HEK293 (cell line): ENCODE data around the gene KCNJ2.

Experiments
- CTCF ChIA-PET: fragments of 350-600 bp; formaldehyde crosslinking; extraction: SDS; loops from one replicate; lab custom pipeline; 2021; ENCODE audit warnings: antibody characterized with exemption; lab: Yijun Ruan, JAX
- POLR2A ChIA-PET: fragments of 300-600 bp; formaldehyde crosslinking; extraction: SDS; loops from one replicate; lab custom pipeline; 2020; ENCODE audit warnings: antibody characterized with exemption, inconsistent platforms; lab: Yijun Ruan, JAX
- H3K27ac ChIP-seq: fragments of 200-500 bp; sonication (Bioruptor generic); 2 replicates; pipeline ENCODE4 v1.5.1; 2014; ENCODE audit warnings: low read depth, low read length, control low read depth, inconsistent platforms; ENCODE audit errors: extremely low read depth
- H3K36me3 ChIP-seq, 2 experiments: fragments of 200-500 bp in 1 of 2; sonication (Bioruptor generic) in 1 of 2; 1 replicate in 1 of 2; 2 replicates in 1 of 2; pipeline ENCODE4 v1.5.1; 2014 to 2017; ENCODE audit warnings: inconsistent platforms in 2 of 2, low read length in 2 of 2; ENCODE audit not compliant: control insufficient read depth in 2 of 2, insufficient read depth in 1 of 2
- H3K4me1 ChIP-seq: fragments of 200-500 bp; sonication (Bioruptor generic); 2 replicates; pipeline ENCODE4 v1.5.1; 2014; ENCODE audit warnings: mild to moderate bottlenecking, low read length, inconsistent platforms; ENCODE audit not compliant: control insufficient read depth, insufficient read depth
- H3K4me3 ChIP-seq: 2 replicates; pipeline ENCODE4 v1.5.1; 2011; ENCODE audit warnings: low read depth, mild to moderate bottlenecking, control low read depth, low read length, moderate library complexity
- H3K9me3 ChIP-seq: fragments of 200-500 bp; sonication (Bioruptor generic); 2 replicates; pipeline ENCODE4 v1.5.1; 2014; ENCODE audit warnings: low read depth, low read length, inconsistent platforms; ENCODE audit not compliant: control insufficient read depth, insufficient read depth
- EGR2 ChIP-seq: fragments of 450-650 bp; formaldehyde crosslinking; IDR thresholded peaks from 2 replicates; pipeline ENCODE4 v1.5.1; 2016; ENCODE audit warnings: low read depth, missing biosample characterization, missing genetic modification characterization
- HOXA7 ChIP-seq: sonication (generic); formaldehyde crosslinking; IDR thresholded peaks from 2 replicates; pipeline ENCODE4 v1.8.1; 2022; ENCODE audit warnings: missing genetic modification reagents, borderline replicate concordance
- KLF7 ChIP-seq: fragments of 450-650 bp; formaldehyde crosslinking; IDR thresholded peaks from 2 replicates; pipeline ENCODE4 v1.5.1; 2016; ENCODE audit warnings: missing biosample characterization, missing genetic modification characterization, borderline replicate concordance
- MZF1 ChIP-seq: fragments of 450-650 bp; formaldehyde crosslinking; IDR thresholded peaks from 2 replicates; pipeline ENCODE4 v1.5.1; 2017; ENCODE audit warnings: missing biosample characterization, missing genetic modification characterization, borderline replicate concordance
- ZBTB21 ChIP-seq: fragments of 450-650 bp; formaldehyde crosslinking; IDR thresholded peaks from 2 replicates; pipeline ENCODE4 v1.5.1; 2017; ENCODE audit warnings: missing biosample characterization, missing genetic modification characterization
- ZBTB48 ChIP-seq: fragments of 450-650 bp; formaldehyde crosslinking; IDR thresholded peaks from 2 replicates; pipeline ENCODE4 v1.5.1; 2016; ENCODE audit warnings: missing biosample characterization, missing genetic modification characterization
- ZNF121 ChIP-seq: fragments of 450-650 bp; formaldehyde crosslinking; IDR thresholded peaks from 2 replicates; pipeline ENCODE4 v1.5.1; 2016; ENCODE audit warnings: missing biosample characterization, missing genetic modification characterization
- ZNF146 ChIP-seq: fragments of 450-650 bp; formaldehyde crosslinking; IDR thresholded peaks from 2 replicates; pipeline ENCODE4 v1.5.1; 2016; ENCODE audit warnings: missing biosample characterization, missing genetic modification characterization
- ZNF157 ChIP-seq: fragments of 450-650 bp; formaldehyde crosslinking; IDR thresholded peaks from 2 replicates; pipeline ENCODE4 v1.5.1; 2016; ENCODE audit warnings: missing biosample characterization, missing genetic modification characterization
- ZNF202 ChIP-seq: fragments of 450-650 bp; formaldehyde crosslinking; IDR thresholded peaks from 2 replicates; pipeline ENCODE4 v1.5.1; 2016; ENCODE audit warnings: missing biosample characterization, missing genetic modification characterization, borderline replicate concordance
- ZNF211 ChIP-seq: fragments of 450-650 bp; formaldehyde crosslinking; IDR thresholded peaks from 2 replicates; pipeline ENCODE4 v1.5.1; 2016; ENCODE audit warnings: low read depth, missing biosample characterization, missing genetic modification characterization
- ZNF266 ChIP-seq: fragments of 450-650 bp; formaldehyde crosslinking; IDR thresholded peaks from 2 replicates; pipeline ENCODE4 v1.5.1; 2016; ENCODE audit warnings: missing biosample characterization, missing genetic modification characterization, low read depth
- ZNF274 ChIP-seq, 2 experiments: fragments of 200-500 bp in 1 of 2; fragments of 450-650 bp in 1 of 2; sonication (Bioruptor generic) in 1 of 2; formaldehyde crosslinking in 1 of 2; IDR thresholded peaks; 2 replicates each; pipeline versions ENCODE4 v1.5.1 to v1.6.1; 2014 to 2016; ENCODE audit warnings: borderline replicate concordance in 1 of 2, inconsistent platforms in 1 of 2, low read length in 1 of 2, missing biosample characterization in 1 of 2, missing genetic modification characterization in 1 of 2
- ZNF366 ChIP-seq: fragments of 450-650 bp; formaldehyde crosslinking; conservative IDR thresholded peaks from 2 replicates; pipeline ENCODE4 v1.5.1; 2016; ENCODE audit warnings: missing biosample characterization, missing genetic modification characterization
- ZNF394 ChIP-seq: fragments of 450-650 bp; formaldehyde crosslinking; IDR thresholded peaks from 2 replicates; pipeline ENCODE4 v1.5.1; 2016; ENCODE audit warnings: missing biosample characterization, missing genetic modification characterization, mild to moderate bottlenecking, moderate library complexity, borderline replicate concordance
- ZNF423 ChIP-seq: fragments of 450-650 bp; formaldehyde crosslinking; IDR thresholded peaks from 2 replicates; pipeline ENCODE4 v1.5.1; 2016; ENCODE audit warnings: missing biosample characterization, missing genetic modification characterization
- ZNF664 ChIP-seq: fragments of 450-650 bp; formaldehyde crosslinking; IDR thresholded peaks from 2 replicates; pipeline ENCODE4 v1.5.1; 2016; ENCODE audit warnings: missing biosample characterization, missing genetic modification characterization
- ZNF777 ChIP-seq: fragments of 450-650 bp; formaldehyde crosslinking; IDR thresholded peaks from 2 replicates; pipeline ENCODE4 v1.5.1; 2017; ENCODE audit warnings: missing biosample characterization, missing genetic modification characterization, borderline replicate concordance
- ZSCAN16 ChIP-seq: fragments of 450-650 bp; formaldehyde crosslinking; IDR thresholded peaks from 2 replicates; pipeline ENCODE4 v1.5.1; 2016; ENCODE audit warnings: missing biosample characterization, missing genetic modification characterization
- TF ChIP-seq, protein P1 (sequence below): fragments of 450-650 bp; formaldehyde crosslinking; IDR thresholded peaks from 2 replicates; pipeline ENCODE4 v1.5.1; 2016; ENCODE audit warnings: missing biosample characterization, missing genetic modification characterization
- TF ChIP-seq, protein P2 (sequence below): fragments of 450-650 bp; formaldehyde crosslinking; IDR thresholded peaks from 2 replicates; pipeline ENCODE4 v1.5.1; 2016; ENCODE audit warnings: missing biosample characterization, missing genetic modification characterization, low read depth
- TF ChIP-seq, protein P3 (sequence below): fragments of 450-650 bp; formaldehyde crosslinking; IDR thresholded peaks from 2 replicates; pipeline ENCODE4 v1.5.1; 2017; ENCODE audit warnings: missing biosample characterization, missing genetic modification characterization
- TF ChIP-seq, protein P4 (sequence below): sonication (generic); formaldehyde crosslinking; IDR thresholded peaks from 2 replicates; pipeline ENCODE4 v1.8.1; 2022; ENCODE audit warnings: mild to moderate bottlenecking, moderate library complexity, missing genetic modification reagents
- TF ChIP-seq, protein P5 (sequence below): fragments of 450-650 bp; formaldehyde crosslinking; IDR thresholded peaks from 2 replicates; pipeline ENCODE4 v1.5.1; 2016; ENCODE audit warnings: missing biosample characterization, missing genetic modification characterization
- TF ChIP-seq, protein P6 (sequence below): fragments of 450-650 bp; formaldehyde crosslinking; IDR thresholded peaks from 2 replicates; pipeline ENCODE4 v1.5.1; 2016; ENCODE audit warnings: missing biosample characterization, missing genetic modification characterization, borderline replicate concordance

KCNJ2 gene

DNA sequence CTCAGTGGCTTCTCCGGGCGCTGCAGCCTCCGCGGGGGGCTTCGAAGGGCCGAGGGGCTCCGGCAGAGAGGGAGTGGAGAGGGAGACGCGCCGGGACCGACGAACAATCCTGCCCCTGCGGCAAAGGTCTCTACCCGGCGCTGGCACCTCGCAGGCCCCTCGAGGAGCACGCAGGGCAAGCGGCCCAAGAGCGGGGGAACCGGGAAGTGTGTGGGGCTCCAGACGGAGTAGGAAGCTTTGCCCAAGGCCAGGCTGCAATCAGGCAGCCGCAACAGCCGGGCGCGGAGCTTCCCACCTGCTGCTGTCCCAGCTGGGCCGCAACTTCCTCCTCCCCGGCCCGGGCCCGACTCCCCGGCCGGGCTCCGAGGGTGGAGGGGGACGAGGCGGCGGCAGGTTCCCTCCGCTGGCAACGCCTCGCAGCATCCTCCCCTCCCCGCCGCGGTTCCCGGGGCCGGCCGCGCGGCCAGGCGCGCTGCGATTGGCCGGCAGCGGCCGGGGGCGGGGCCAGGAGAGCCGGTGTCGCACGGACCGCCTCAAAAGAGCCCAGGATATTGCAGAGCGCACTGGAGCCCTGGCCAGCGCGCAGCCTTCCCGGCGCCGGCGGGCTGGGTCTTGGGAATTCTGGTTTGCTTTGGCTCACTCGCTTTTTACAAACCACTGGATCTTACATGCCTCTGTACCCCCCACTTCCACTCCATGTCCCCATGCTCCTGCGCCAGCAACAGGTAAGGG lies at the start of gene KCNJ2 (continued):
- peak; percentile 38 for TF ChIP-seq EGR2 (tag by site-specific recombination)
- no peak for TF ChIP-seq ZNF266 (tag by site-specific recombination)
- TF ChIP-seq ZNF211 (tag by site-specific recombination): no peak
- no peak for TF ChIP-seq ZBTB21 (tag by site-specific recombination)
- TF ChIP-seq, protein P1, sequence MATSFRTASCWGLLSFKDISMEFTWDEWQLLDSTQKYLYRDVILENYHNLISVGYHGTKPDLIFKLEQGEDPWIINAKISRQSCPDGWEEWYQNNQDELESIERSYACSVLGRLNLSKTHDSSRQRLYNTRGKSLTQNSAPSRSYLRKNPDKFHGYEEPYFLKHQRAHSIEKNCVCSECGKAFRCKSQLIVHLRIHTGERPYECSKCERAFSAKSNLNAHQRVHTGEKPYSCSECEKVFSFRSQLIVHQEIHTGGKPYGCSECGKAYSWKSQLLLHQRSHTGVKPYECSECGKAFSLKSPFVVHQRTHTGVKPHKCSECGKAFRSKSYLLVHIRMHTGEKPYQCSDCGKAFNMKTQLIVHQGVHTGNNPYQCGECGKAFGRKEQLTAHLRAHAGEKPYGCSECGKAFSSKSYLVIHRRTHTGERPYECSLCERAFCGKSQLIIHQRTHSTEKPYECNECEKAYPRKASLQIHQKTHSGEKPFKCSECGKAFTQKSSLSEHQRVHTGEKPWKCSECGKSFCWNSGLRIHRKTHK (tag by site-specific recombination): no peak
- peak; percentile 87; the same call in 1 of the 2 replicates for TF ChIP-seq ZNF777 (tag by site-specific recombination)
- no peak for TF ChIP-seq ZNF664 (tag by site-specific recombination)
- TF ChIP-seq, protein P2, sequence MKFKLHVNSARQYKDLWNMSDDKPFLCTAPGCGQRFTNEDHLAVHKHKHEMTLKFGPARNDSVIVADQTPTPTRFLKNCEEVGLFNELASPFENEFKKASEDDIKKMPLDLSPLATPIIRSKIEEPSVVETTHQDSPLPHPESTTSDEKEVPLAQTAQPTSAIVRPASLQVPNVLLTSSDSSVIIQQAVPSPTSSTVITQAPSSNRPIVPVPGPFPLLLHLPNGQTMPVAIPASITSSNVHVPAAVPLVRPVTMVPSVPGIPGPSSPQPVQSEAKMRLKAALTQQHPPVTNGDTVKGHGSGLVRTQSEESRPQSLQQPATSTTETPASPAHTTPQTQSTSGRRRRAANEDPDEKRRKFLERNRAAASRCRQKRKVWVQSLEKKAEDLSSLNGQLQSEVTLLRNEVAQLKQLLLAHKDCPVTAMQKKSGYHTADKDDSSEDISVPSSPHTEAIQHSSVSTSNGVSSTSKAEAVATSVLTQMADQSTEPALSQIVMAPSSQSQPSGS: no peak
- TF ChIP-seq MZF1: peak; percentile 59; the same call in 1 of the 2 replicates
- TF ChIP-seq, protein P3, sequence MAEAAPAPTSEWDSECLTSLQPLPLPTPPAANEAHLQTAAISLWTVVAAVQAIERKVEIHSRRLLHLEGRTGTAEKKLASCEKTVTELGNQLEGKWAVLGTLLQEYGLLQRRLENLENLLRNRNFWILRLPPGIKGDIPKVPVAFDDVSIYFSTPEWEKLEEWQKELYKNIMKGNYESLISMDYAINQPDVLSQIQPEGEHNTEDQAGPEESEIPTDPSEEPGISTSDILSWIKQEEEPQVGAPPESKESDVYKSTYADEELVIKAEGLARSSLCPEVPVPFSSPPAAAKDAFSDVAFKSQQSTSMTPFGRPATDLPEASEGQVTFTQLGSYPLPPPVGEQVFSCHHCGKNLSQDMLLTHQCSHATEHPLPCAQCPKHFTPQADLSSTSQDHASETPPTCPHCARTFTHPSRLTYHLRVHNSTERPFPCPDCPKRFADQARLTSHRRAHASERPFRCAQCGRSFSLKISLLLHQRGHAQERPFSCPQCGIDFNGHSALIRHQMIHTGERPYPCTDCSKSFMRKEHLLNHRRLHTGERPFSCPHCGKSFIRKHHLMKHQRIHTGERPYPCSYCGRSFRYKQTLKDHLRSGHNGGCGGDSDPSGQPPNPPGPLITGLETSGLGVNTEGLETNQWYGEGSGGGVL: peak; percentile 93
- peak; percentile 54; the same call in 1 of the 2 replicates for TF ChIP-seq ZNF423 (tag by site-specific recombination)
- TF ChIP-seq, protein P4, sequence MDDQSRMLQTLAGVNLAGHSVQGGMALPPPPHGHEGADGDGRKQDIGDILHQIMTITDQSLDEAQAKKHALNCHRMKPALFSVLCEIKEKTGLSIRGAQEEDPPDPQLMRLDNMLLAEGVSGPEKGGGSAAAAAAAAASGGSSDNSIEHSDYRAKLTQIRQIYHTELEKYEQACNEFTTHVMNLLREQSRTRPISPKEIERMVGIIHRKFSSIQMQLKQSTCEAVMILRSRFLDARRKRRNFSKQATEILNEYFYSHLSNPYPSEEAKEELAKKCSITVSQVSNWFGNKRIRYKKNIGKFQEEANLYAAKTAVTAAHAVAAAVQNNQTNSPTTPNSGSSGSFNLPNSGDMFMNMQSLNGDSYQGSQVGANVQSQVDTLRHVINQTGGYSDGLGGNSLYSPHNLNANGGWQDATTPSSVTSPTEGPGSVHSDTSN (CRISPR knock-in tag): peak; percentile 79
- TF ChIP-seq ZNF366 (tag by site-specific recombination): no peak

DNA sequence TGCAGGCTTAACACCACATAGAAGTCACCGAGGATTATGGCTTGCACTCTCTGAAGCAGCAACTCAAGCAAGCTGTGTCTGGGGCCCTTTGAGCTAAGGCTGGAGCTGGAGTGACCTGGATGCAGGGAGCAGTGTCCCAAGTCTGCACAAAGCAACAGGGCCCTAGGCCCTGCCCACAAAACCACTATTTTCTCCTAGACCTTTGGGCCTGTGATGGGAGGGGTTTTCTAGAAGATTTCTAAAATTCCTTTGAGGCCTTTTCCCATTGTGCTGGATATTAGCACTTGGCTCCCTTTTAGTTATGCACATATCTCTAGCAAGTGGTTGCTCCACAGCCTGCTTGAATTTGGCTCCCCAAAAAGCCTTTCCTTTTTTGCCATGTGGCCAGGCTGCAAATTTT lies 49.8 kb upstream of the KCNJ2 start:
- POLR2A ChIA-PET: no interaction called here
- Histone ChIP-seq H3K27ac (no peak overlapping the region), H3K4me3 (no peak overlapping the region), H3K4me1 (no peaks in the 10 kb centered on the region), H3K36me3 (no peaks in the 10 kb centered on the region; a peak in 1 of 3 replicates), H3K9me3 (no peaks in the 10 kb centered on the region)
- CTCF ChIA-PET: no interaction called here
- TF ChIP-seq ZNF121 (no peak), KLF7 (no peak), ZBTB48 (no peak), ZNF202 (no peak), ZNF146 (tag by site-specific recombination) (no peak), ZNF394 (tag by site-specific recombination) (no peak), ZNF157 (tag by site-specific recombination) (no peak), ZNF274 (IDR thresholded peaks at IDR 0.05; ENCODE audit: low read length) (no peak), ZNF274 (tag by site-specific recombination; IDR thresholded peaks at IDR 0.05; ENCODE audit: borderline replicate concordance) (no peak), HOXA7 (CRISPR knock-in tag) (no peak), ZSCAN16 (tag by site-specific recombination) (no peak)
- TF ChIP-seq, protein P5, sequence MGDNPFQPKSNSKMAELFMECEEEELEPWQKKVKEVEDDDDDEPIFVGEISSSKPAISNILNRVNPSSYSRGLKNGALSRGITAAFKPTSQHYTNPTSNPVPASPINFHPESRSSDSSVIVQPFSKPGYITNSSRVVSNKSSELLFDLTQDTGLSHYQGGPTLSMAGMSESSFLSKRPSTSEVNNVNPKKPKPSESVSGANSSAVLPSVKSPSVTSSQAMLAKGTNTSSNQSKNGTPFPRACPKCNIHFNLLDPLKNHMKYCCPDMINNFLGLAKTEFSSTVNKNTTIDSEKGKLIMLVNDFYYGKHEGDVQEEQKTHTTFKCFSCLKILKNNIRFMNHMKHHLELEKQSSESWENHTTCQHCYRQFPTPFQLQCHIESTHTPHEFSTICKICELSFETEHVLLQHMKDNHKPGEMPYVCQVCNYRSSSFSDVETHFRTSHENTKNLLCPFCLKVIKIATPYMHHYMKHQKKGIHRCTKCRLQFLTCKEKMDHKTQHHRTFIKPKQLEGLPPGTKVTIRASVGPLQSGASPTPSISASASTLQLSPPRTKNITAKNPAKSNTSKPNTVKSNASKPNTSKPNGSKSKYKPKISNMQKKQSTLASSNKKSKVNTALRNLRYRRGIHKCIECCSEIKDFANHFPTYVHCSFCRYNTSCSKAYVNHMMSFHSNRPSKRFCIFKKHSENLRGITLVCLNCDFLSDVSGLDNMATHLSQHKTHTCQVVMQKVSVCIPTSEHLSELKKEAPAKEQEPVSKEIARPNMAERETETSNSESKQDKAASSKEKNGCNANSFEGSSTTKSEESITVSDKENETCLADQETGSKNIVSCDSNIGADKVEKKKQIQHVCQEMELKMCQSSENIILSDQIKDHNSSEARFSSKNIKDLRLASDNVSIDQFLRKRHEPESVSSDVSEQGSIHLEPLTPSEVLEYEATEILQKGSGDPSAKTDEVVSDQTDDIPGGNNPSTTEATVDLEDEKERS: no peak
- TF ChIP-seq, protein P6, sequence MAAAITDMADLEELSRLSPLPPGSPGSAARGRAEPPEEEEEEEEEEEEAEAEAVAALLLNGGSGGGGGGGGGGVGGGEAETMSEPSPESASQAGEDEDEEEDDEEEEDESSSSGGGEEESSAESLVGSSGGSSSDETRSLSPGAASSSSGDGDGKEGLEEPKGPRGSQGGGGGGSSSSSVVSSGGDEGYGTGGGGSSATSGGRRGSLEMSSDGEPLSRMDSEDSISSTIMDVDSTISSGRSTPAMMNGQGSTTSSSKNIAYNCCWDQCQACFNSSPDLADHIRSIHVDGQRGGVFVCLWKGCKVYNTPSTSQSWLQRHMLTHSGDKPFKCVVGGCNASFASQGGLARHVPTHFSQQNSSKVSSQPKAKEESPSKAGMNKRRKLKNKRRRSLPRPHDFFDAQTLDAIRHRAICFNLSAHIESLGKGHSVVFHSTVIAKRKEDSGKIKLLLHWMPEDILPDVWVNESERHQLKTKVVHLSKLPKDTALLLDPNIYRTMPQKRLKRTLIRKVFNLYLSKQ (tag by site-specific recombination): no peak
